Epithelial cell of proximal tubule (primary cell): ENCODE results near the gene MDGA2. TPM values are rescaled to one million over a fixed set of nuclear protein-coding genes. Genes with fewer than 3 reads are reported as not detected.

Experiments
- DNase-seq: peaks from one replicate; pipeline ENCODE4 v3.0.0-alpha.2; 2011; ENCODE audit warnings: low read depth
- H3K4me3 ChIP-seq: 2 replicates; pipeline ENCODE4 v1.5.1; 2011; ENCODE audit warnings: low read depth, mild to moderate bottlenecking, low read length
- CTCF ChIP-seq: conservative IDR thresholded peaks from 2 replicates; pipeline ENCODE4 v1.5.1; 2012; ENCODE audit warnings: low read depth, mild to moderate bottlenecking, low read length
- total RNA-seq: library from RNA; depleted of rRNA; stranded (reverse); fragments of >200 nt; gene quantifications from 2 replicates; pipeline ENCODE4 v1.2.3, GENCODE V29; 2015

Gene MDGA2
- total RNA-seq, 1 donor from 2014 or later: 0.23 TPM

- DNase-seq: no peak
- TF ChIP-seq CTCF: no peak
- H3K4me3 ChIP-seq: no peak overlapping the region
Measured at GRCh38 chr14:47619392-47619791, 56.0 kb downstream of the MDGA2 start.

DNA sequence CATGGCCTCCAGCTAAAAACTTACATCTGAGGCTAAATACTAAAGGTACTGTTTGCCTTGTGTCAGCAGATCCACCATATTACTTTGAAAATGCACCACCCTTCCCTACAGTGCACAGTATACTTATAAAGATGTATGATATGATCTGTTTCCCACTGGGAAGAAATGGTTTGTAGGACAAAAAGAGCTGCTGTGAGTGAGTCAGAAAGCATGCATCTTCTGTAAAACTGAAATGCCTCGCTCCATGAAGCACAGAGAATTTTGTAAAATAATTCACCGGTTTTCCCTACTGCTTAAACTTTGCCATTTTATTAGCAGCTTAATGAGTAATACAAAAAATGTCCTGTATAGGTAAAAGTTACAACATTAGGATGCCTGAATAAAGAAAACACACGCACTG is 68.8 kb downstream of the MDGA2 start:
- TF ChIP-seq CTCF: no peak
- no peak for DNase-seq
- no peak overlapping the region for H3K4me3 ChIP-seq

- H3K4me3 ChIP-seq: no peak overlapping the region
- DNase-seq: no peak
- no peak for TF ChIP-seq CTCF
Measured at GRCh38 chr14:47596860-47597259, 78.5 kb downstream of the MDGA2 start.

- TF ChIP-seq CTCF: no peak
- no peak for DNase-seq
Measured at GRCh38 chr14:47596232-47596631, 79.2 kb downstream of the MDGA2 start.

DNA sequence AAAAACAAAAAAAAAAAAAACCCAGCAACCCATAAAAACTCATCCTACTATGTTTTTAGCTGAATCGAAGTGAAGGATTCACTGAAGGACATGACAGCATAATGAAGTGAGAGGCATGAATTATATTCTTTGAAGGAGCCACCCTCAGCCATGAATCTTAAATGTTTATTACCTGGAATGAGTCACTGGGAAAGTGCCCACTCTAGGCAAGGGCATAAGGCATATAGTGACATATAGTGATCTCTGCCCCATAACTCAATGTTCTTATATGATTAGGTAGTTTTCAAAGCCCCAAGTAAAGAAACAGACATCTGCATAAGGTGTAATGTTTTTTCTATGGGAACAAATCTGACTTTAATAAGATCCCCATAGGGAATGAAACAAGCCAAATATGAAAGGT is 79.9 kb downstream of the MDGA2 start:
- DNase-seq: no peak
- H3K4me3 ChIP-seq: no peak overlapping the region
- TF ChIP-seq CTCF: no peak

More at GRCh38 chr14:47596232-47596631, 79.2 kb downstream of the MDGA2 start:
- H3K4me3 ChIP-seq: no peak overlapping the region

- no peak overlapping the region for H3K4me3 ChIP-seq
- no peak for DNase-seq
- no peak for TF ChIP-seq CTCF
Measured at GRCh38 chr14:47590767-47591495, 84.5 kb downstream of the MDGA2 start.

DNA sequence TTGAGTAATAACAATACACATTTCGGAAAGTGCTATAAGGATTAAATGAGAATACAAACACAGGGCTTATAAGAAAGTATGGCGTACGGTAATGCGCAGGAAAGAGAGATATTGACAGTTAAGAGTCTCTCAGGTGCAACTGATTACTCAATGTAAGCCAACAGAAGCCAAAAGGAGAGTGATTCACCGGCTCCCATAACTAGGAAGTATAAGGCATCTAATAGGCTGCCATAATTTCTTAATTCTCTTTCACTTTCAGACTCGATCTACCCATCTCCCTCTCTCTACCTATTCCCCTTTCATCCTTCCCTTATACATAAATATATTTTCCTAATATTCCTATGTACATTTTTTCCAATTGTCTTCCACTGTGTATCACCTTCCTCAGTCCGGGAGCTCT is 90.0 kb downstream of the MDGA2 start:
- DNase-seq: no peak
- TF ChIP-seq CTCF: no peak
- no peak overlapping the region for H3K4me3 ChIP-seq
